Mesodermal cell (in vitro differentiated cells): Measurements from ENCODE around the gene CDH23.

Experiments used
- H3K27ac ChIP-seq: 2 replicates; pipeline ENCODE4 v1.7.0; 2013; ENCODE audit warnings: mild to moderate bottlenecking, low read depth, low read length, moderate library complexity; ENCODE audit not compliant: severe bottlenecking
- H3K36me3 ChIP-seq: 2 replicates; pipeline ENCODE4 v1.7.1; 2013; ENCODE audit warnings: mild to moderate bottlenecking, low read length, moderate library complexity; ENCODE audit not compliant: control insufficient read depth, insufficient read depth
- H3K4me1 ChIP-seq: one replicate; pipeline ENCODE4 v1.7.1; 2013; ENCODE audit warnings: mild to moderate bottlenecking, low read length; ENCODE audit not compliant: insufficient read depth, control insufficient read depth, poor library complexity, severe bottlenecking
- H3K4me3 ChIP-seq: 2 replicates; pipeline ENCODE4 v1.7.0; 2013; ENCODE audit warnings: low read length, control low read depth, mild to moderate bottlenecking; ENCODE audit not compliant: insufficient read depth, poor library complexity, severe bottlenecking; ENCODE audit errors: extremely low read depth
- H3K9me3 ChIP-seq: 2 replicates; pipeline ENCODE4 v1.7.1; 2013; ENCODE audit warnings: mild to moderate bottlenecking, low read length, moderate library complexity; ENCODE audit not compliant: control insufficient read depth
- WGBS, 2 experiments: methylation state at CpG; one replicate each; pipeline ENCODE4 v1.1.5; 2013; ENCODE audit warnings: missing lambda C conversion rate in 2 of 2; ENCODE audit not compliant: insufficient coverage in 2 of 2; 5-methylcytosine and 5-hydroxymethylcytosine counted together

CDH23 gene

DNA sequence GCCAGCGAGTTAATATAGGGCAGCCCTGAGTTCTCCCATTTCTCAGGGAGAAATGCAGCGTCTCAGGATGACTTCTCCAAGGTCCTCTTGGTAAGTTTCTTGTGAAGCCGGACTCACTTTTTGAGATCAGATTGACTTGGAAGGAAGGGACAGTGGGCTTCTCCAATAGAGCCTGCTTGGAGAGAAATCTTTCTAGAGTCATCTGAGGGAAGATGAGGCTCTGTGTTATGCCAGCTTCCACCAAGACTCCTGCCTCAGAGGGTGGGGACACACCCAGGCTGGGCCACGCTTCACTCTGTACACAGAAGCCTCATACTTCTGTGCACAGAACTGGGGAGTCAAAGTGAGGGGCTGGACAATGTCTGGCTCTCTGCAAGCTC is 317.3 kb downstream of the CDH23 start:
- no peak overlapping the region for H3K4me3 ChIP-seq
- no peak overlapping the region for H3K27ac ChIP-seq
- no peaks in the 10 kb centered on the region for H3K9me3 ChIP-seq
- peaks cover 15% of the 10 kb centered on the region for H3K4me1 ChIP-seq
- 92 to 98% methylated on average over 3 to 4 of the region's 4 CpGs for WGBS, 2 experiments
- no peaks in the 10 kb centered on the region for H3K36me3 ChIP-seq

GRCh38 chr10:71714592-71714991 is 317.9 kb downstream of the CDH23 start:
- no peaks in the 10 kb centered on the region for H3K36me3 ChIP-seq
- WGBS, 2 experiments: 92% methylated on average over 2 of the region's 5 CpGs
- no peak overlapping the region for H3K27ac ChIP-seq
- H3K4me1 ChIP-seq: peaks cover 19% of the 10 kb centered on the region
- no peak overlapping the region for H3K4me3 ChIP-seq
- no peaks in the 10 kb centered on the region for H3K9me3 ChIP-seq

DNA sequence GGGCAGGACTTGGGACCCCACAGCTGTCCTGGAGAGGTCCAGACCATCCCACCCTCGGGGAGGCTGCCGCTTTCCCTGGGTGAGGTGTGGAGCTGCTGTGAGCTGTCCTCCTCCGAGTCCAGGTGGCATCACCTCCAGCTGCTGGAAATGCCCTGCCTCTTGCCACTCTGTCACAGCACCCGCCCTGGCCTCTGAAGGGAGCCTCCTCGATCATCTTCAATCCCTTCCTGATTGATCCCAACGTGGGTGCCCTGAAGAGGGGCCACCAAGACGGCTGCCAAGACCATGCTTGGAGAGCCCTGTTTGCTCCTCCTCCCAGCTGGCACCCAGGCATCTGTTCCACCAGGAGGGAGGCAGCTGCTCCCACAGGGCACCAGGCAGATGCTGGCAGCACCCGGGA is 318.3 kb downstream of the CDH23 start:
- WGBS, 2 experiments: 91 to 94% methylated on average over 7 of the region's 8 CpGs
- Histone ChIP-seq H3K4me3 (no peak overlapping the region), H3K4me1 (peaks cover 19% of the 10 kb centered on the region), H3K9me3 (no peaks in the 10 kb centered on the region), H3K27ac (no peak overlapping the region), H3K36me3 (no peaks in the 10 kb centered on the region)

DNA sequence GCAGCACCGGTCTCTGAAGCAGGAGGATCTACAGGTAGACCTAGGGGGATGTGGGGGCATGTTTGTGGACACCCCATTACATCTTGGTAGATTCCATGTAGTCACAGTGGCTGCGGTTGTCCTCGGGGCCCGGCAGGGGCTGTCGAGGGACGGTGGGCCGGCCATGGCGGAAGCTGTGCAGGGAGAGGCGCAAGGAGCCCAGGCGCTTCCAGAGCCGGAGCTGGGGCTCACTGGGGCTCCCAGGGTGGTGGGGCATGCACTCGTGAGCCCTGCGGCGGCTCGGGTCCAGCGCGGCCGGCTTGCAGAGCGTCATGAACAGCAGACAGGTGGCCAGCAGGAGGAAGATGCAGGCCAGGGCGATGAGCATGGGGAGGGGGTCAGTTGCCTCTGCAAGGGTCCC is 319.1 kb downstream of the CDH23 start:
- H3K4me3 ChIP-seq: no peak overlapping the region
- 91 to 94% methylated on average over 16 to 20 of the region's 20 CpGs for WGBS, 2 experiments
- H3K27ac ChIP-seq: no peak overlapping the region
- H3K4me1 ChIP-seq: peaks cover 19% of the 10 kb centered on the region
- H3K9me3 ChIP-seq: no peaks in the 10 kb centered on the region
- no peaks in the 10 kb centered on the region for H3K36me3 ChIP-seq

DNA sequence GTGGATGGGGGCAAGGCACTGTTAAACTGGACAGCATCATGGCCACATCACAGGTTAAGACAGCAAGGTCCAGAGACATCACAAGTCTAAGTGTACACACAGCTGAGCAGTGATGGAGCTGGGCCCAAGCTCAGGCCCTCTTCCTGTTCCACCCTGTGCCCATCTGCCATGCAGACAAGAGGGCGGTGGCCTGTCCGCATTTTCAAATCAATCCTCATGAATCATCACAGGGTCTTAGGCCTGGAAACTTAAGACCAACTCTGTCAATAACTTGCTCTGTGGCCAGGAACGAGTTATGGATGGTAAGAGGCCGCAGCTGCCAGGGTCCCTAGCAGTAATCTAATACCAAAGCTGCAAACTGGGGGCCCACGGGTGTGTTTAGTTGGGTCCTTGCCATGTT is 319.7 kb downstream of the CDH23 start:
- WGBS, 2 experiments: 100% methylated on average over 1 to 2 of the region's 5 CpGs
- Histone ChIP-seq H3K4me3 (no peak overlapping the region), H3K4me1 (peaks cover 19% of the 10 kb centered on the region), H3K9me3 (no peaks in the 10 kb centered on the region), H3K27ac (no peak overlapping the region), H3K36me3 (no peaks in the 10 kb centered on the region)

DNA sequence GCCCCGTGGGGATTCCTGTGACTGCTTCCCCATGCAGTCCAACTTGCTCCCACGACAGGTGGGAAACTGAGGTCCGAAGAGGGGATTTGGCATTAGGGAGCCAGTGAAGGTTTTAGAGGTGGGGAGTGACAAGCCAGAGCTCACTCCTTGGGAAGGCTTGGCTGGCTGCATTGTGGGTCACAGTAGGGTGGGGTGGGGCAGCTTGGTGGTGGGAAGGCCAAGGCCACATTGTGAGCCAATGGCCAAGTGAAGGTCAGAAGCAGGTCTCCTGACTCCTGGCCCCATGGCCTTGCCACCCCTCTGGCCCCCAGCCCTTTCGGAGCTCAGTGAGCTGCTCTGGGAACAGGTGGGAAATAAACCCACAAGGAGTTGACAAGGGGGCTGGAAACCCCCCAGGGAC is 320.3 kb downstream of the CDH23 start:
- H3K36me3 ChIP-seq: no peaks in the 10 kb centered on the region
- H3K4me3 ChIP-seq: no peak overlapping the region
- H3K9me3 ChIP-seq: no peaks in the 10 kb centered on the region
- H3K4me1 ChIP-seq: peaks cover 19% of the 10 kb centered on the region
- 93 to 100% methylated on average over 2 to 3 of the region's 4 CpGs for WGBS, 2 experiments
- H3K27ac ChIP-seq: no peak overlapping the region

DNA sequence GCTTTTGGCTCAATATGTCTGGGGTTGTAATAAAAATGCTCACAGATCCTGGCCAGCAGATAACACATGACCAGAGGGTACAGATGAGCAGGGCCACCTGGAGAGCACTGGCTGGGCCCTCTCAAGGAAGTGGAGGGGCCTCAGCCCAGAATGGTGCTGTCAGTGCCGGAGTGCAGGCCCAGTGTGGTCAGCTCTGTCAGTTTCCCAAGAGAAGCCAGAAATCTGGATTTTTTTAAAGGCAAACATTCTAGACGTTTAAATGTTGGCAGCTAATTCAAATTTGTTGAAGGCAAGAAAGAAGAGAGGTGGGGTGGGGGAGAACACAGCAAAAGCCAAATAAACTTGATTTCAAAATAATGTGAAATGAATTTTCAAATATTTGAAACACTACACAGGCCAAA is 320.8 kb downstream of the CDH23 start:
- Histone ChIP-seq H3K4me3 (no peak overlapping the region), H3K27ac (no peak overlapping the region), H3K4me1 (peaks cover 19% of the 10 kb centered on the region), H3K36me3 (no peaks in the 10 kb centered on the region), H3K9me3 (no peaks in the 10 kb centered on the region)
- WGBS, 2 experiments: 91 to 100% methylated on average over 1 of the region's 2 CpGs

- H3K9me3 ChIP-seq: no peaks in the 10 kb centered on the region
- H3K36me3 ChIP-seq: no peaks in the 10 kb centered on the region
- peaks cover 17% of the 10 kb centered on the region for H3K4me1 ChIP-seq
- H3K27ac ChIP-seq: no peak overlapping the region
- WGBS, 2 experiments: 91% methylated on average over 6 of the region's 10 CpGs; no CpG with 5 or more reads in 1 of the 2 experiments
- no peak overlapping the region for H3K4me3 ChIP-seq
Observed at GRCh38 chr10:71718165-71718698, 321.5 kb downstream of the CDH23 start.

DNA sequence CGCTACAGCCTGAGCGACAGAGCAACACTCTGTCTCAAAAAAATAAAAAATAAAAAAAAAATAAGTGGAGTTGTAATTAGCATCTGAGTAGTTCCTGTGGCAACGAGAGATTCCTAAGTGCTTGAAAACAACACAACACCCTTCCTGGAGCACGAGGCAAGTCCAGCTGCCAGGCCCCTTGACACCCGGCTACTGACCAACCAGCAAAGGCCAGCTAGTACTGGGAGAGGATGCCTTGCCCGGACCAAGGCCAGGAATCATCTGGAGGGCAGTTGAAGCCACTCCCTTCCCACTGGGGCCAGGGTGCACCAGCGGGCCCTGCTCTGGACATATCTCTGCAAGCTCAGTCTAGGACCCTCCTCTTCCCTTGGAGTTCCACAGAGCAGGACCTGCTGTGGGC is 322.3 kb downstream of the CDH23 start:
- no peaks in the 10 kb centered on the region for H3K9me3 ChIP-seq
- no peak overlapping the region for H3K4me3 ChIP-seq
- H3K27ac ChIP-seq: no peak overlapping the region
- no peaks in the 10 kb centered on the region for H3K36me3 ChIP-seq
- H3K4me1 ChIP-seq: peaks cover 11% of the 10 kb centered on the region
- WGBS, 2 experiments: 72 to 90% methylated on average over 3 to 4 of the region's 7 CpGs

- Histone ChIP-seq H3K36me3 (no peaks in the 10 kb centered on the region), H3K4me3 (no peak within 1 kb of the TSS), H3K9me3 (no peaks in the 10 kb centered on the region), H3K4me1 (peaks cover 7% of the 10 kb centered on the region), H3K27ac (no peak within 1 kb of the TSS)
- 56 to 58% methylated on average over 8 of the region's 14 CpGs for WGBS, 2 experiments
Observed at GRCh38 chr10:71719464-71720201, 322.9 kb downstream of the CDH23 start, which contains the start of gene C10orf105. C10orf105 (minus strand) TSS chr10:71719778; CDS start chr10:71716337, 3,441 bp downstream.

- Histone ChIP-seq H3K36me3 (no peaks in the 10 kb centered on the region), H3K4me1 (peaks cover 7% of the 10 kb centered on the region), H3K27ac (no peak overlapping the region), H3K9me3 (no peaks in the 10 kb centered on the region), H3K4me3 (no peak overlapping the region)
- 79 to 86% methylated on average over 1 to 4 of the region's 4 CpGs for WGBS, 2 experiments
Observed at GRCh38 chr10:71720288-71720687, 323.6 kb downstream of the CDH23 start.
